ENCODE data around the gene OTUD5. TPM values are rescaled to one million over a fixed set of nuclear protein-coding genes. Genes with fewer than 3 reads are reported as not detected.

The OTUD5 gene
- total RNA-seq, 1 donor from 2014 or later: 44.5 TPM

DNA sequence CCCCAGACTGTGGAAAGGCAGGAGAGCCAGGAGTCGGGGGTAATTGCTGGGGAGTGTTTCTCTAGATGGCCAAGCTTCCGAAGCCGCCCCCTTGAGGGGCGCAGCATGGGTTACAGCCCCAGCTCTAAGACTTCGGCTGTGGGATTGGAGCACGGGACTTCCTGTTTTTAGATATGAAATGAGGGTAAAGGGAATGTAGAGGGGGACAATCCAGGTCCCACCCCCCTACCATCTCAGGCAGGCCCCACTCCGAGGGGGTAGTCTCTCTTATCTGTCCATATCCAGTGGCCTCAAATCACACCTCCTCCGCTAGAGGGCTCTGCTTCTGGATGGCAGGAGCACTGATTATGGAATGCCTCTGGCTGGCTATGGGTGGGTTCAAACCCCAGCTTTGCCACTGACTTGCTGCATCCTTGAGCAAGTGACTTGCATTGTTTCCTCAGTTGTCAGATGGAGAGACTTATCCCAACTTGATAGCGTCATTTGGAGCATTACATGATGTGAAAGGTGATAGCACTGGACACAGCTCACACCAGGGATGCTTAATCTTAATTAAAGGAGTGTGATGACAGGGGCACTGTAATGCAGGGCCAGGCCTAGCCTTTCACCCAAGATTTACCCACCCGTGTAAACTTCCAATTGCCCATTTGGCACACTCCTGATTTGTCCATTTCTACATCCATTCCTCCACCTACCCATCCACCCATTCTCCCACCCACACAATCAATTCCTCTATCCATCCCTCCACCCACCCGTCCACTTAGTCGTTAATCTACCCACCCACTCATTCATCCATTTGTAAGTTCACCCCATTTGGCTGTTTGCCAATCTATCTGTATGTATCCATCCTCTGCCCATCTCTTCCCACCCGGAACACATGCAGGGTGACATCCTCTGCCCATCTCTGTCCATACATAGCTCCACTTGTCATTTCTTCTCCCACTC, 15.1 kb upstream of the OTUD5 start:
- DNase-seq (ENCODE audit: low spot score): peak; percentile 53

- peak; percentile 84 for DNase-seq (ENCODE audit: low spot score)
Observed at GRCh38 chrX:48971249-48972219, 14.1 kb upstream of the OTUD5 start, which contains the start of gene KCND1. Gene KCND1, minus strand, starts transcription at chrX:48971844. Its CDS starts 1,573 bp downstream, at chrX:48970271.

DNA sequence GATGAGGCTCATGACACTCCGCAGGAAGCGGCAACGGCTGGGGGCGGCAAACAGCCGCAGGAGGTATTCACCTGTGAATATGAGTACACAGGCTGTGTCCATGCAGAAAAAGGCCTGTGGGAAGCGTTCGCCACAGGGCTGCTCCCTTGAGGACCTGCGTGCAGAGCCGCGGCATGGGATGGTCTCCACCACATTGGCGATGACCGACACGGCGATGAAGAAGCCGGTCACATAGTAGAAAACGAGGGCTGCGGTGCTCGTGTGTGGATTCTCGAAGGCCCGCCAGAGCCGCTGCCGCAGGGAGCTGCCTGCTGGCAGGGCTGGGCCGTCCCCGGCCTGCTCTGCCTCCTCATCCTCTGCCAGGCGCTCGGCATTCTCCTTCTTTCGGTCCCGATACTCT, 12.1 kb upstream of the OTUD5 start:
- no peak for DNase-seq (ENCODE audit: low spot score)

- no peak for DNase-seq (ENCODE audit: low spot score)
Observed at GRCh38 chrX:48968377-48968776, 11.0 kb upstream of the OTUD5 start.

GRCh38 chrX:48966796-48967579, 9.6 kb upstream of the OTUD5 start:
- no peak for DNase-seq (ENCODE audit: low spot score)

GRCh38 chrX:48965959-48966358, 8.6 kb upstream of the OTUD5 start:
- DNase-seq (ENCODE audit: low spot score): no peak

GRCh38 chrX:48961585-48962091, 4.2 kb upstream of the OTUD5 start:
- peak; percentile 93 for DNase-seq (ENCODE audit: low spot score)

- DNase-seq (ENCODE audit: low spot score): no peak
Observed at GRCh38 chrX:48960291-48960690, 2.9 kb upstream of the OTUD5 start.

GRCh38 chrX:48958635-48959094, 1.3 kb upstream of the OTUD5 start:
- peak; percentile 75 for DNase-seq (ENCODE audit: low spot score)

DNA sequence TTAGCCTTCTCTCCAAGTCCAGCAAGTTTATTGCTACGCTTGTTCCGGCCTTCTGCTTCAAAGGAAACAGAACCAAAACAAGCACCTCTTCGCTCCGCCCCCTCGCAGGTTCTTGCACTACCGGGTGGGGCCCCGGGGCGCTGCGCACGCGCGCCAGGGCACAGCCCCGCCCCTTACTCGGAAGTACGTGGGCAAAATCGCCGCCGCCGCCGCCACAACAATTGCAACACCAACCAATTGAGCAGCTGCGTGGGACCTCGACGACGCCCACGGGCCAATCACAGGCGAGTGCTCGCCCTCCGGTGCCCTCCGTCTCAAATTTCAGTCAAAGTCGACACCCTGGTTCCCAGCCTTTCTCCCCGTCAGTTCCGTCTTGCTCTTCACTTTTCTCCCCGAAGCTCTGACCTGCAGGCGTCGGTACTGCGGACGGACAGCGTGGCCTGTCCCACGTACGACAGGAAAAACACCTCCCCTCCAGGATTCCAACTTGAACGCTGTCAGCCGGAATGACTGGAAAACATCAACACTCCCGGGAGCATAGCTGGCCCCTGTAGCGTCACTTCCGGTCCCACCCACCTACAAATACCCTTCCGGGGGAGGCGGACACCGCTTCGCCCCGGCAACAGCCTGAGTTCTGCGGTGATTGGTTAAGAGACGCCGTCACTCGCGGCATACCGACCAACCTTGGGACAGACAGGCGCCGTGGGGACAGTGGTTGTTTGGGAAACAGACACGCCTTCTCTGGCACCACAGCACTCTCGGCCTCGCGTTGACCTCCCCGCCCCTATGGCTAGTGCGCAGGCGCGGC, 624 bp upstream of the OTUD5 start:
- peak; percentile 98 for DNase-seq (ENCODE audit: low spot score)

- DNase-seq (ENCODE audit: low spot score): no peak
Observed at GRCh38 chrX:48956728-48957414, 536 bp downstream of the OTUD5 start.

GRCh38 chrX:48948589-48948988, 8.8 kb downstream of the OTUD5 start:
- no peak for DNase-seq (ENCODE audit: low spot score)

DNA sequence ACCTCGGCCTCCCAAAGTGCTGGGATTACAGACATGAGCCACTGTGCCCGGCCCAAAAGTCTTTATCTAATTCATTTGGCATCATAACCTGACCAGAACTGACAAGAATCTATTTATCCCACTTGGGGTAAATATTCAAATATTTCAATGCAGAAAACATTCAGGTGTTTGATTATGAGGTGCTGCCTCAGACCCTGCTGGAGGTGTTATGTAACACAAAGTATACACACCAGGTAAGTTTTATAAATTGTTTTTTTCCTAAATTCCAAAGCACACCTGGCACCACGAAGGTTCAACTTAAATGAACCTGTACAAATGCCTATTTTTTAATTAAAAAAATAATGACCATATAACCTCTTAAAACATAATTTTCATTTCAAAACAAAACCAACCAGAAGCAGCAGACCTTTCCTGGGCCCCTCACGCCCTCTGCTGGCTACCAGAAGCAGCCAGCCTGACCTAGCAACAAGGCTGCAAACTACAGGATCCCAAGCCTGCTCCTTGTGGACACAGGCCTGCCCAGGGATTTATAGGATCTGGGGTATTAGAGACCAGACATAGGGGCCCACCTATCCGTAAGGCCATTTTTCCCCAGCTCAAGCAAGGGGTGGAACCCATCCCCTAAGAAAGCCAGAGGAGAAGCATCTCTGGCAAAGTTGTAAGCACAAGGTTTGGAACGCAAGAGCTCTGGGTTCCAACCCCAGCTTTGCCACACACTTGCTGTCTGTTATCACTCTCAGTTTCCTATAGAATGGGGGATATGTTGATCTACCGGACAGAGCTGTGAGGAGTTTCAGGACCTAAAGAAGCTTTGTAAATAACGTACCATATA, 11.7 kb downstream of the OTUD5 start:
- peak; percentile 78 for DNase-seq (ENCODE audit: low spot score)

GRCh38 chrX:48942895-48943294, 14.5 kb downstream of the OTUD5 start:
- DNase-seq (ENCODE audit: low spot score): no peak

DNA sequence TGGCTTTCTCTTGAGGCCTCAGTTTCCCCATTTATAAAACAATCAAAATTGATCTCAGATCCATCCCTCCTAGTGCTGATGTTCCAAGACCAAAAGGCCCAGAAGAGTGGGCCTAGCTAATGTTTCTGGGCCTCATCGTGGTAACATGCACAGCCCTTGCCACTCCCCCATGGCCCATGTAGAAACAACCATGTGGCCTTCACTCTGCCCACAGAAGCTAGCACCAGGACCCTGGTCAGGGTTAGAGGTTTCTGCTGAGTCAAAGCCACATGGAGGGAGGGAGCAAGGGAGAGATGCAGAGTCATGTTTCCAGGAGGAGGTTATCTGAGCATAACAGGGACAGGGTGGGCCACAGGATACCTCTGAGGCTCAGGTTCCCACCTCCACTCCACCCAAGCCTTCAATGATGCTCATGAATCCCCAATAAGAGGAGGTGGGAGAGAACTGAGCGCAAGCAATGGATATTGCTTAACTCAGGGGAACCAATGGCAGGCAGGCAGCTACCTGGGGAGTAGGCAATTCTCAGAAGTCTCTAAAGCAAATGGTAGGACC, 16.9 kb downstream of the OTUD5 start:
- no peak for DNase-seq (ENCODE audit: low spot score)

DNA sequence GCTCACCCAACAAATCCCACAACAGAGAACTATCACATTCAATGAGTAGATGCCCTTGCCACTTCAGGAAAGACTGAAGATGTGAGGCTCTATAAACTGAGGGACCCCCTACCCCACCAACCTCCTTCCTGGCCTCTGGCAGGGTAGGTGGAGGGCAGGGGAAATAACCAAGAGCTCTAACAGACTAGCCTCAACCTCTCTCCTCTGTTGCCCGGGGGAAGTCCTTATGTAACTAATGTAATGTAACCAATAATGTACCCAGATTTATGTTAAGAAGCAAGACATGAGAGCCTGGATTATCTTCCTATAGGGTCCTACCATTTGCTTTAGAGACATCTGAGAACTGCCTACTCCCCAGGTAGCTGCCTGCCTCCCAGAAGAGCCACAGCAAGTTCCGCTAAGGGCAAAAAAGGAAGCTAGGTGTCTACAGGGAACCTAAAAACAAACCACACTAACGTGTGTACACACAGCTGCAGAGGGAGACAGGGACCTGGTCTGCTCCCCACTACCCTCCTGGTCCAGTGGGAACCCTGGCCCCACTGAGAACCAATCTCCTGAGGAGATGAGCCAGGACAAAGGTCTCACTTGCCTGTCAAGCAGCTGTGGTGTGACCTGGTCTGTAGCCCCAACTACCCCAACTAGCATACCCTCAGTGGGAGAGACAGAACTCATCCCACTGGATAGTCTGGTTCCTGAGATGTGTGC, 17.7 kb downstream of the OTUD5 start:
- DNase-seq (ENCODE audit: low spot score): no peak

DNA sequence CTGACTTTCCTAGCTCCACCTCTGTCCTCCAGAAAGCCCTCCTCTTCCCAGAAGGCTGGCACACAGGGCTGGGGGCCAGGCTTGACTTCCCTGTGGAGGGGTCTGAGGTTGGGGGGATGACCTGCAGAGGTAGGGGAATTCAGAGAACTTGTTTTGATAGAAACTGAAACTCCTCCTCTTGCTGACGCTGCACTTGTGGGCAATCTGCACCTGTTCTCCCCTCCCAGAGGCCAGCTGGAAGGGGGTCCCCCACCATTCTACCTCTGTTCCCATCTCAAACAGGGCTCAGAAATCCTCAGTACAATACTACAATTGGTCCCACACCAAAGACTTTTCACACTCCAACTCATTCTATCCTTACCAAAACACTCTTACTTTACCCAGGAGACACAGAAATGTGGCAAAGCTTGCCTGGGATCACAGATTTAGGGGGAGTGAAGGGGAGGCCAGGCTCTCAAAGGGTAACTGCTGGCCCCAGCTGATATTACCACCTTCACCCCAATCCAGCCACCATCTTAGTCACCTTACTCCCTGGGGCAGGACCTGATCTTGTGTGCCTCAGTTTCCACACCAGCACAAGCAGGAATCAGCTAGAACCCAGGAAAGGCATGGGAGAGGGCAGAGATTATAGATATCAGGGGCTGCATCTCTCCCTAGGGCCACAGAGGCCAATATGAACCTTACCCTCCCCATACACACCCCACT, 18.5 kb downstream of the OTUD5 start:
- no peak for DNase-seq (ENCODE audit: low spot score)
